Measurements from ENCODE around the gene SEPSECS.

DNA sequence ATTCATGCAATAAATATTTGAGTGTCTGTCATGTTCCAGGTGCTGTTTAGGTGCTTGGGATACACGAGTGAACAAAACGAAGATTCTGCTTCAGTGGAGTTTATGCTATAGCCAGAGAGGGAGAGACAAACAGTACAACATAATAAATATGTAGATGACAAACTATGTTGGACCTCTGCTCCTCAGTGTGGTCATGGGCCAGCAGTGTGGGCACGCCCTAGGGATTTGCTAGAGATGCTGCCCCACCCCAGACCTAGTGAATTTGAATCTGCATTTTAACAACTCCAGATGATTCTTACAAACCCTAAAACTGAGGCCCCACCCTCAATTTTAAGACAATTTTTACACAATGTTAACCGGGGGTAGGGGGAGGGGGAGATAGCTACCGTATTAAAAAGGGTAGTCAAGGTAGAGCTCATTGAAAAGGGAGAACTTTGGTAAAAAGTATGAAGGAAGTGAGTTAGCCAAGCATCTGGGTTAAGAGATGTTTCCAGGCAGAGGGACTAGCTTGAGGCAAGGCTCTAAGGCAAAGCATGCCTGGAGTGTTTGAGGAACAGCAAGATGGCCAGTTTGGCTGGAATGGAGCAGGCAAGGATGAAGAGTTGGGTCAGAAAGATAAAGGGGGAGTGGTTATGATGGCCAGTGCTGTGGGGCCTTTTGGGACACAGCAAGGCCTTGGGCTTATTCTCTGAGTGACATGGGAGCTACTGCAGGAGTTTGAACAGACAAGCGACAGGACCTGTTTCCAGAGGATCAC is 42.4 kb downstream of the SEPSECS start:
- TF ChIP-seq, protein P1, sequence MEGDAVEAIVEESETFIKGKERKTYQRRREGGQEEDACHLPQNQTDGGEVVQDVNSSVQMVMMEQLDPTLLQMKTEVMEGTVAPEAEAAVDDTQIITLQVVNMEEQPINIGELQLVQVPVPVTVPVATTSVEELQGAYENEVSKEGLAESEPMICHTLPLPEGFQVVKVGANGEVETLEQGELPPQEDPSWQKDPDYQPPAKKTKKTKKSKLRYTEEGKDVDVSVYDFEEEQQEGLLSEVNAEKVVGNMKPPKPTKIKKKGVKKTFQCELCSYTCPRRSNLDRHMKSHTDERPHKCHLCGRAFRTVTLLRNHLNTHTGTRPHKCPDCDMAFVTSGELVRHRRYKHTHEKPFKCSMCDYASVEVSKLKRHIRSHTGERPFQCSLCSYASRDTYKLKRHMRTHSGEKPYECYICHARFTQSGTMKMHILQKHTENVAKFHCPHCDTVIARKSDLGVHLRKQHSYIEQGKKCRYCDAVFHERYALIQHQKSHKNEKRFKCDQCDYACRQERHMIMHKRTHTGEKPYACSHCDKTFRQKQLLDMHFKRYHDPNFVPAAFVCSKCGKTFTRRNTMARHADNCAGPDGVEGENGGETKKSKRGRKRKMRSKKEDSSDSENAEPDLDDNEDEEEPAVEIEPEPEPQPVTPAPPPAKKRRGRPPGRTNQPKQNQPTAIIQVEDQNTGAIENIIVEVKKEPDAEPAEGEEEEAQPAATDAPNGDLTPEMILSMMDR (conservative IDR thresholded peaks at IDR 0.05 in 1 of 2, IDR thresholded peaks at IDR 0.05 in 1 of 2; ENCODE audit: low read depth in 1 of 2, low read length in 2 of 2) = no peak
- no peak for TF ChIP-seq EZH2 (IDR thresholded peaks at IDR 0.05; ENCODE audit: low read length, missing control alignments)

All from fibroblast of lung (primary cell).